ENCODE measurements around the gene GARNL3. TPM values are rescaled to one million over a fixed set of nuclear protein-coding genes. Genes with fewer than 3 reads are reported as not detected.

GARNL3 gene
- total RNA-seq, 2 experiments from 2014 or later = 3.1 to 3.4 TPM

GRCh38 chr9:127224883-127225739 is 39.5 kb upstream of the GARNL3 start:
- peaks cover 31% of the 10 kb centered on the region for H3K27me3 Mint-ChIP-seq
- peaks cover 22% of the 10 kb centered on the region for H3K4me1 Mint-ChIP-seq
- no peaks in the 10 kb centered on the region for H3K36me3 Mint-ChIP-seq
- H3K9me3 Mint-ChIP-seq = no peaks in the 10 kb centered on the region
- H3K27ac Mint-ChIP-seq = peak overlapping the region; percentile 79
- POLR2A ChIA-PET = interaction anchor here (1.1 to 3.5 kb wide), 5 partner anchors 19 to 226 kb away, joined by 3 to 23 read pairs (median 4); partner anchors contain the start of genes LRSAM1, RPL12, SLC2A8 and ZNF79
- peak; percentile 96 for DNase-seq
- peak; percentile 82 for ATAC-seq (ENCODE audit: low read depth)
- peak overlapping the region; percentile 82 for H3K4me3 Mint-ChIP-seq

- peaks cover 22% of the 10 kb centered on the region for H3K4me1 Mint-ChIP-seq
- POLR2A ChIA-PET = interaction anchor here (1.2 to 3.5 kb wide), 3 partner anchors 18 to 225 kb away, joined by 3 to 23 read pairs (median 7); partner anchors contain the start of genes LRSAM1, RPL12 and ZNF79
- ATAC-seq (ENCODE audit: low read depth) (no peak), DNase-seq (no peak)
- H3K27me3 Mint-ChIP-seq = peaks cover 31% of the 10 kb centered on the region
- H3K27ac Mint-ChIP-seq = peak overlapping the region; percentile 45
- no peaks in the 10 kb centered on the region for H3K36me3 Mint-ChIP-seq
- H3K4me3 Mint-ChIP-seq = peak overlapping the region; percentile 63
- H3K9me3 Mint-ChIP-seq = no peaks in the 10 kb centered on the region
Observed at GRCh38 chr9:127225801-127226625, 38.6 kb upstream of the GARNL3 start.

- no peaks in the 10 kb centered on the region for H3K36me3 Mint-ChIP-seq
- H3K4me1 Mint-ChIP-seq = peaks cover 5% of the 10 kb centered on the region
- H3K27me3 Mint-ChIP-seq = peaks cover 36% of the 10 kb centered on the region
- no peaks in the 10 kb centered on the region for H3K9me3 Mint-ChIP-seq
- no peak for ATAC-seq (ENCODE audit: low read depth)
- POLR2A ChIA-PET = no interaction called here
- no peak for DNase-seq
- H3K27ac Mint-ChIP-seq = no peak overlapping the region
- H3K4me3 Mint-ChIP-seq = no peak overlapping the region
Observed at GRCh38 chr9:127229691-127230417, 34.7 kb upstream of the GARNL3 start.

- Mint-ChIP-seq H3K4me3 (no peak overlapping the region), H3K27ac (no peak overlapping the region), H3K9me3 (no peaks in the 10 kb centered on the region), H3K4me1 (no peaks in the 10 kb centered on the region), H3K36me3 (no peaks in the 10 kb centered on the region), H3K27me3 (peaks cover 30% of the 10 kb centered on the region)
- POLR2A ChIA-PET = no interaction called here
- DNase-seq (no peak), ATAC-seq (ENCODE audit: low read depth) (no peak)
Observed at GRCh38 chr9:127231666-127232065, 32.9 kb upstream of the GARNL3 start.

- POLR2A ChIA-PET = no interaction called here
- H3K27me3 Mint-ChIP-seq = peaks cover 23% of the 10 kb centered on the region
- no peaks in the 10 kb centered on the region for H3K9me3 Mint-ChIP-seq
- no peak overlapping the region for H3K27ac Mint-ChIP-seq
- H3K4me3 Mint-ChIP-seq = no peak overlapping the region
- H3K36me3 Mint-ChIP-seq = no peaks in the 10 kb centered on the region
- ATAC-seq (ENCODE audit: low read depth) = no peak
- H3K4me1 Mint-ChIP-seq = no peaks in the 10 kb centered on the region
- DNase-seq = no peak
Observed at GRCh38 chr9:127232833-127233549, 31.6 kb upstream of the GARNL3 start.

GRCh38 chr9:127233550-127233949 is 31.0 kb upstream of the GARNL3 start:
- Mint-ChIP-seq H3K4me3 (no peak overlapping the region), H3K27me3 (peaks cover 23% of the 10 kb centered on the region), H3K9me3 (no peaks in the 10 kb centered on the region), H3K4me1 (no peaks in the 10 kb centered on the region), H3K36me3 (no peaks in the 10 kb centered on the region), H3K27ac (no peak overlapping the region)
- POLR2A ChIA-PET = no interaction called here
- no peak for DNase-seq
- no peak for ATAC-seq (ENCODE audit: low read depth)

GRCh38 chr9:127233989-127234388 is 30.6 kb upstream of the GARNL3 start:
- DNase-seq (no peak), ATAC-seq (ENCODE audit: low read depth) (no peak)
- H3K36me3 Mint-ChIP-seq = no peaks in the 10 kb centered on the region
- no peak overlapping the region for H3K4me3 Mint-ChIP-seq
- POLR2A ChIA-PET = no interaction called here
- H3K4me1 Mint-ChIP-seq = no peaks in the 10 kb centered on the region
- no peak overlapping the region for H3K27ac Mint-ChIP-seq
- no peaks in the 10 kb centered on the region for H3K9me3 Mint-ChIP-seq
- H3K27me3 Mint-ChIP-seq = peaks cover 20% of the 10 kb centered on the region

GRCh38 chr9:127237801-127238200 is 26.8 kb upstream of the GARNL3 start:
- Mint-ChIP-seq H3K4me3 (no peak overlapping the region), H3K4me1 (no peaks in the 10 kb centered on the region), H3K36me3 (no peaks in the 10 kb centered on the region), H3K27ac (no peak overlapping the region), H3K9me3 (no peaks in the 10 kb centered on the region), H3K27me3 (peaks cover 13% of the 10 kb centered on the region)
- no peak for ATAC-seq (ENCODE audit: low read depth)
- no peak for DNase-seq
- POLR2A ChIA-PET = no interaction called here

GRCh38 chr9:127241354-127241753 is 23.2 kb upstream of the GARNL3 start:
- H3K27ac Mint-ChIP-seq = no peak overlapping the region
- POLR2A ChIA-PET = no interaction called here
- DNase-seq = no peak
- no peaks in the 10 kb centered on the region for H3K9me3 Mint-ChIP-seq
- H3K4me1 Mint-ChIP-seq = peaks cover 6% of the 10 kb centered on the region
- peaks cover 5% of the 10 kb centered on the region for H3K27me3 Mint-ChIP-seq
- H3K4me3 Mint-ChIP-seq = no peak overlapping the region
- no peak for ATAC-seq (ENCODE audit: low read depth)
- no peaks in the 10 kb centered on the region for H3K36me3 Mint-ChIP-seq

- ATAC-seq (ENCODE audit: low read depth) = peak; percentile 100
- no peaks in the 10 kb centered on the region for H3K9me3 Mint-ChIP-seq
- H3K27ac Mint-ChIP-seq = peak overlapping the region; percentile 75
- no peaks in the 10 kb centered on the region for H3K36me3 Mint-ChIP-seq
- H3K4me3 Mint-ChIP-seq = peak overlapping the region; percentile 89
- POLR2A ChIA-PET = interaction anchor here (0.6 to 1.5 kb wide), 4 partner anchors 19 to 206 kb away, joined by 3 to 5 read pairs (median 3); partner anchors contain the start of genes LRSAM1 and RPL12
- DNase-seq = peak; percentile 94
- peaks cover 6% of the 10 kb centered on the region for H3K4me1 Mint-ChIP-seq
- peaks cover 10% of the 10 kb centered on the region for H3K27me3 Mint-ChIP-seq
Observed at GRCh38 chr9:127244609-127245601, 19.7 kb upstream of the GARNL3 start.

- H3K4me3 Mint-ChIP-seq = peak overlapping the region; percentile 89
- no peak overlapping the region for H3K27ac Mint-ChIP-seq
- H3K27me3 Mint-ChIP-seq = peaks cover 16% of the 10 kb centered on the region
- no peaks in the 10 kb centered on the region for H3K36me3 Mint-ChIP-seq
- ATAC-seq (ENCODE audit: low read depth) = no peak
- POLR2A ChIA-PET = interaction anchor here (1.3 kb wide), 1 partner anchor 22 kb away, joined by 3 read pairs; no protein-coding TSS in a partner anchor
- peaks cover 6% of the 10 kb centered on the region for H3K4me1 Mint-ChIP-seq
- no peaks in the 10 kb centered on the region for H3K9me3 Mint-ChIP-seq
- DNase-seq = no peak
Observed at GRCh38 chr9:127245637-127246164, 18.9 kb upstream of the GARNL3 start.
